ENCODE data around the gene RALGPS1. TPM values are rescaled to one million over a fixed set of nuclear protein-coding genes. Genes with fewer than 3 reads are reported as not detected.
A peak's percentile ranks its signal among the peaks of the same experiment; 100 is the strongest.

The RALGPS1 gene
- total RNA-seq, 1 experiment from 2014 or later = 18.6 TPM

DNA sequence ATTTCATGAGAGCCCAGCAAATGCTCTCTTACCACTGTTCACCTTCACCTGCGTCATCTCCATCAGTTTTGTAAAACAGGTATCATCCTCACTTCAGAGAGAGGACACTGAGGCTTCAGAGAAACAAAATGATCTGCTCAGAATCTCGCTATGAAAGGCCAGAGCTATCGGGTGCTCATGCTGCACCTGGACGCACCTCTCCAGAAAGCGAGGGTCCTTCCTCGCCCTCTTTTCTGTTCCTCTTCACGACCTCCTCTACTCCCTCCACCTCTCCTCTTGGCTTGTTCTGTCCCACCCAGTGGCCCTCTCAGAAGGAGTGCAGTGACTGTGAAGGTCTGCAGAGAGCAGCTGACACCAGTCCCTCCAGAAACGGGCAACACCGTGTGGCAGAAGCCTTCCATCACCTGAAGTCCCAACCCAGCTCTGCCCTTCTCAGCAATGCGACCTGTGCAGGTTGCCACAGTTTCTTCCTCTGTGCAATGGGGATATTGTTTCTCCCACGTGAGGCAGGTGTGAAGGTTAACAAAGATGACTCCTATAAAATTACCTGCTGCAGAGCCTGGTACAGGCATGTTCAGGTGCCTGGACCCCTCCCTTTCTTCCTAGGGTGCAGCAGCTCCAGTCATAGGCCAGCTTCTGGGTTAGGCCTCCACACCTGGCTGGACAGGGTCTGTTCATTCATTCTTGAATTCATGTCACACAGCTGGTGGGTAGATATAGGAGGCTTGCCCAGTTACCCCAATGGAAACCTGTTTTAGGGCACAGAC, 253.2 kb downstream of the RALGPS1 start:
- Histone ChIP-seq H3K4me1 (ENCODE audit: insufficient read depth, low read length) (no peaks in the 10 kb centered on the region; the same call in 1 of the 2 replicates), H2BK5ac (ENCODE audit: insufficient read length, low read length) (no peak overlapping the region), H2BK20ac (ENCODE audit: low read depth, low read length, poor library complexity, severe bottlenecking) (no peak overlapping the region), H3K14ac (ENCODE audit: insufficient read depth, low read length) (no peak overlapping the region), H2BK120ac (ENCODE audit: low read depth, low read length, poor library complexity, severe bottlenecking) (no peak overlapping the region), H4K8ac (replicated peaks; ENCODE audit: insufficient read length, low read depth, low read length) (no peak overlapping the region), H2AK5ac (ENCODE audit: insufficient read length, low read length) (no peak overlapping the region), H3K4me2 (ENCODE audit: insufficient read depth, insufficient read length, low read length) (no peak overlapping the region), H3K27ac (ENCODE audit: insufficient read length, low read depth, low read length) (no peak overlapping the region), H3K9ac (ENCODE audit: extremely low read depth, insufficient read length, low read length) (no peak overlapping the region), H3K23me2 (ENCODE audit: insufficient read length, low read depth, low read length, poor library complexity, severe bottlenecking) (no peaks in the 10 kb centered on the region), H2AFZ (ENCODE audit: low read length) (no peak overlapping the region), H3K23ac (ENCODE audit: insufficient read length, low read depth, low read length) (no peak overlapping the region), H2BK15ac (ENCODE audit: low read depth, low read length) (no peak overlapping the region), H3K79me1 (ENCODE audit: insufficient read depth, low read depth, low read length, poor library complexity, severe bottlenecking) (no peaks in the 10 kb centered on the region), H3K56ac (ENCODE audit: insufficient read length, low read depth, low read length) (no peak overlapping the region), H4K5ac (ENCODE audit: insufficient read length, low read depth, low read length) (no peak overlapping the region), H3T11ph (ENCODE audit: low read length) (no peak overlapping the region), H3K27me3 (ENCODE audit: insufficient read depth, low read length) (no peaks in the 10 kb centered on the region), H3K9me3 (ENCODE audit: control insufficient read depth, low read depth, low read length) (no peaks in the 10 kb centered on the region), H3K18ac (ENCODE audit: insufficient read length, low read depth, low read length) (no peak overlapping the region), H2BK12ac (ENCODE audit: insufficient read length, low read depth, low read length) (no peak overlapping the region), H4K20me1 (ENCODE audit: control insufficient read depth, insufficient read depth, insufficient read length) (no peaks in the 10 kb centered on the region), H4K91ac (ENCODE audit: insufficient read length, low read depth, low read length) (no peak overlapping the region), H3K4ac (ENCODE audit: low read depth, low read length) (no peak overlapping the region), H3K79me2 (ENCODE audit: insufficient read depth, low read length) (no peaks in the 10 kb centered on the region)
- Mint-ChIP-seq H3K27me3 (ENCODE audit: low read depth) (no peaks in the 10 kb centered on the region), H3K4me3 (no peak overlapping the region), H3K4me1 (peaks cover 12% of the 10 kb centered on the region in 2 experiments), H3K9me3 (no peaks in the 10 kb centered on the region), H3K36me3 (ENCODE audit: insufficient read depth in 1 of 3, low read depth in 3 of 3) (peaks cover 0 to 3% (median 0%) of the 10 kb centered on the region in 3 experiments; a peak in 3 of 7 replicates), H3K27ac (peak overlapping the region in 1 of 3 experiments; percentile 92; a peak in 1 of 7 replicates)
- no CpG with 5 or more reads among the region's 11 CpGs for WGBS (ENCODE audit: extremely low coverage, insufficient read length, low lambda C conversion rate)
- TF ChIP-seq, protein P1, sequence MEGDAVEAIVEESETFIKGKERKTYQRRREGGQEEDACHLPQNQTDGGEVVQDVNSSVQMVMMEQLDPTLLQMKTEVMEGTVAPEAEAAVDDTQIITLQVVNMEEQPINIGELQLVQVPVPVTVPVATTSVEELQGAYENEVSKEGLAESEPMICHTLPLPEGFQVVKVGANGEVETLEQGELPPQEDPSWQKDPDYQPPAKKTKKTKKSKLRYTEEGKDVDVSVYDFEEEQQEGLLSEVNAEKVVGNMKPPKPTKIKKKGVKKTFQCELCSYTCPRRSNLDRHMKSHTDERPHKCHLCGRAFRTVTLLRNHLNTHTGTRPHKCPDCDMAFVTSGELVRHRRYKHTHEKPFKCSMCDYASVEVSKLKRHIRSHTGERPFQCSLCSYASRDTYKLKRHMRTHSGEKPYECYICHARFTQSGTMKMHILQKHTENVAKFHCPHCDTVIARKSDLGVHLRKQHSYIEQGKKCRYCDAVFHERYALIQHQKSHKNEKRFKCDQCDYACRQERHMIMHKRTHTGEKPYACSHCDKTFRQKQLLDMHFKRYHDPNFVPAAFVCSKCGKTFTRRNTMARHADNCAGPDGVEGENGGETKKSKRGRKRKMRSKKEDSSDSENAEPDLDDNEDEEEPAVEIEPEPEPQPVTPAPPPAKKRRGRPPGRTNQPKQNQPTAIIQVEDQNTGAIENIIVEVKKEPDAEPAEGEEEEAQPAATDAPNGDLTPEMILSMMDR (conservative IDR thresholded peaks at IDR 0.05) = no peak
- no peak for DNase-seq

Data from H9 (cell line).